Hepatocyte (in vitro differentiated cells): ENCODE measurements around the gene SMIM41. TPM values are rescaled to one million over a fixed set of nuclear protein-coding genes. Genes with fewer than 3 reads are reported as not detected.

ENCODE experiments used
- DNase-seq: peaks from one replicate; pipeline ENCODE4 v3.0.0-alpha.2; 2016; ENCODE audit warnings: low spot score
- H2AFZ ChIP-seq: fragments of 200-600 bp; sonication (generic); 2 replicates; pipeline ENCODE4 v1.6.0; 2016; ENCODE audit warnings: antibody characterized with exemption, mild to moderate bottlenecking
- H3K27ac ChIP-seq: fragments of 200-600 bp; sonication (generic); 2 replicates; pipeline ENCODE4 v1.5.1; 2016; ENCODE audit warnings: mild to moderate bottlenecking
- H3K27me3 ChIP-seq: fragments of 200-600 bp; sonication (generic); 2 replicates; pipeline ENCODE4 v1.6.1; 2016
- H3K36me3 ChIP-seq: fragments of 200-600 bp; sonication (generic); replicated peaks from 2 replicates; pipeline ENCODE4 v1.5.1; 2016; ENCODE audit warnings: low read depth; ENCODE audit not compliant: insufficient read depth
- H3K4me1 ChIP-seq: fragments of 200-600 bp; sonication (generic); 2 replicates; pipeline ENCODE4 v1.5.1; 2016; ENCODE audit warnings: mild to moderate bottlenecking, moderate library complexity; ENCODE audit not compliant: insufficient read depth
- H3K4me2 ChIP-seq: fragments of 200-600 bp; sonication (generic); 2 replicates; pipeline ENCODE4 v1.6.0; 2016
- H3K4me3 ChIP-seq: fragments of 200-600 bp; sonication (generic); 2 replicates; pipeline ENCODE4 v1.5.1; 2016; ENCODE audit warnings: mild to moderate bottlenecking
- H3K79me2 ChIP-seq: fragments of 200-600 bp; sonication (generic); 2 replicates; pipeline ENCODE4 v1.6.0; 2017; ENCODE audit warnings: mild to moderate bottlenecking
- H3K9me2 ChIP-seq: fragments of 200-600 bp; sonication (generic); replicated peaks from 2 replicates; pipeline ENCODE4 v1.6.0; 2017; ENCODE audit warnings: mild to moderate bottlenecking; ENCODE audit not compliant: insufficient read depth
- H3K9me3 ChIP-seq: fragments of 200-600 bp; sonication (generic); 2 replicates; pipeline ENCODE4 v1.5.1; 2016; ENCODE audit warnings: low read depth, mild to moderate bottlenecking
- H4K20me1 ChIP-seq: fragments of 200-600 bp; sonication (generic); 2 replicates; pipeline ENCODE4 v1.6.0; 2016; ENCODE audit warnings: mild to moderate bottlenecking; ENCODE audit not compliant: insufficient read depth, poor library complexity, severe bottlenecking
- CTCF ChIP-seq: fragments of 200-600 bp; sonication (generic); IDR thresholded peaks from 2 replicates; pipeline ENCODE4 v1.5.1; 2016; ENCODE audit warnings: antibody characterized with exemption, mild to moderate bottlenecking; ENCODE audit not compliant: poor library complexity
- EZH2 ChIP-seq: fragments of 200-600 bp; sonication (generic); IDR thresholded peaks from 2 replicates; pipeline ENCODE4 v1.6.1; 2016; ENCODE audit warnings: antibody characterized with exemption, mild to moderate bottlenecking, borderline replicate concordance
- EZH2phosphoT487 ChIP-seq: fragments of 200-600 bp; sonication (generic); IDR thresholded peaks from one replicate; pipeline ENCODE4 v1.6.1; 2018; ENCODE audit warnings: antibody characterized with exemption, mild to moderate bottlenecking, low read depth, moderate library complexity; ENCODE audit not compliant: unreplicated experiment, severe bottlenecking
- WGBS: methylation state at CpG from one replicate; pipeline ENCODE4 v1.1.6; 2016; ENCODE audit warnings: low lambda C conversion rate; ENCODE audit errors: missing lambda C conversion rate; 5-methylcytosine and 5-hydroxymethylcytosine counted together
- polyA plus RNA-seq: library from polyadenylated mRNA; unstranded; fragments of >200 nt; fragmentation: Nextera tagmentation; extraction: Ambion mirVana; gene quantifications from 2 replicates; pipeline ENCODE4 v1.2.1, GENCODE V29; 2016
- total RNA-seq: library from RNA; depleted of rRNA; stranded (reverse); fragments of >200 nt; gene quantifications from 2 replicates; pipeline ENCODE4 v1.2.3, GENCODE V29; 2014

The SMIM41 gene
- total and polyA plus RNA-seq, 2 experiments from 2014 or later, result not detected

GRCh38 chr12:52144512-52145227, 65.2 kb downstream of the SMIM41 start:
- TF ChIP-seq CTCF (no peak), EZH2 (no peak), EZH2phosphoT487 (no peak)
- WGBS, result 90% methylated on average over 16 of the region's 16 CpGs
- no peaks in the 10 kb centered on the region for H3K27me3 ChIP-seq
- no peak for DNase-seq
- no peaks in the 10 kb centered on the region for H3K9me2 ChIP-seq
- peaks cover 42% of the 10 kb centered on the region for H3K4me1 ChIP-seq
- H3K9me3 ChIP-seq, result no peaks in the 10 kb centered on the region
- peak overlapping the region; percentile 95 for H3K27ac ChIP-seq
- no peaks in the 10 kb centered on the region for H4K20me1 ChIP-seq
- no peak overlapping the region for H3K4me3 ChIP-seq
- H2AFZ ChIP-seq, result no peak overlapping the region
- no peak overlapping the region for H3K4me2 ChIP-seq
- no peaks in the 10 kb centered on the region for H3K79me2 ChIP-seq
- H3K36me3 ChIP-seq, result no peaks in the 10 kb centered on the region

- no peaks in the 10 kb centered on the region for H3K9me3 ChIP-seq
- H3K4me1 ChIP-seq, result peaks cover 43% of the 10 kb centered on the region
- no peaks in the 10 kb centered on the region for H3K36me3 ChIP-seq
- H3K9me2 ChIP-seq, result no peaks in the 10 kb centered on the region
- no peak overlapping the region for H2AFZ ChIP-seq
- H3K4me3 ChIP-seq, result no peak overlapping the region
- peak overlapping the region; percentile 95 for H3K27ac ChIP-seq
- 75% methylated on average over 16 of the region's 18 CpGs for WGBS
- H3K4me2 ChIP-seq, result no peak overlapping the region
- H4K20me1 ChIP-seq, result no peaks in the 10 kb centered on the region
- H3K79me2 ChIP-seq, result no peaks in the 10 kb centered on the region
- no peak for TF ChIP-seq CTCF
- TF ChIP-seq EZH2phosphoT487, result no peak
- no peak for TF ChIP-seq EZH2
- H3K27me3 ChIP-seq, result no peaks in the 10 kb centered on the region
- no peak for DNase-seq
Observed at GRCh38 chr12:52145228-52146088, 66.0 kb downstream of the SMIM41 start.

DNA sequence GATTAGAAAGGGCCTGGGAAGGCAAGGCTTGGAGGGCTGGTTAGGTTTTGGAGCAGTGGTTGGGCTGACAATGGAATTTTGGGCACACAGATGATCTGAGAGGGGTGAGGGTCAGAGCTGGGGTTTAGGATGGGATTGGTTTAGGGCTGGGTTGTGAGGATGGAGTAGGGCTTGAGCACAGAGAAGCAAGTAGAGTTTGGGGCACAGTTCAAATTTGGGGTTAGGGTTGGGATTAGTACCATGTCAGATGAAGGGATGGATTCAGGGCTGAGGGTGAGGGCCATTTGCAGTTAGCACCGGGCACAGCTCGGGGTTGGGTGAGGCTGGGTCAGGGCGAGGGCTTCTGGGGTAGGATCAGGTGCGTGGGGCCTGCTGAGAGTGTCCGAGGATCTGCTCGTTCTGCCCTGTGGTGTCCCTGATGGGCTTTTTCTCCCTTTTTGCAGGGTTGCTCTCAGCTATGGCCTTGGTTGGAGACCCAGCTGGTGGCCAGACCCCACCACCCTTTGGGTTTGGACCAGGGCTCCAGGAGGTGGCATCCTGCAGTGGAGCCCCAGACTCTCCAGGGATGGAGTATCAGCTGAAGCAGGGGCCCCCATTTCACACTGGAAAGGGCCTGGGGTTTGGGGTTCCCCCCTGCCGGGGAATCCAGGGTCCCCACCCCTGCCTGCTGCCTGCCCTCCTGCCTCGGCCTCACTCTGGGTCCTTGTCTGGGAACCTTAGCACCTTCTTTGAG, 66.8 kb downstream of the SMIM41 start:
- WGBS, result 95% methylated on average over 8 of the region's 8 CpGs
- H3K4me3 ChIP-seq, result no peak overlapping the region
- H3K9me3 ChIP-seq, result no peaks in the 10 kb centered on the region
- H3K79me2 ChIP-seq, result no peaks in the 10 kb centered on the region
- H3K4me2 ChIP-seq, result no peak overlapping the region
- no peaks in the 10 kb centered on the region for H3K27me3 ChIP-seq
- H4K20me1 ChIP-seq, result no peaks in the 10 kb centered on the region
- peak overlapping the region; percentile 95 for H3K27ac ChIP-seq
- peaks cover 43% of the 10 kb centered on the region for H3K4me1 ChIP-seq
- no peaks in the 10 kb centered on the region for H3K36me3 ChIP-seq
- DNase-seq, result no peak
- H3K9me2 ChIP-seq, result no peaks in the 10 kb centered on the region
- no peak overlapping the region for H2AFZ ChIP-seq
- no peak for TF ChIP-seq EZH2phosphoT487
- no peak for TF ChIP-seq CTCF
- TF ChIP-seq EZH2, result no peak
